ENCODE data around the gene NEGR1. TPM values are rescaled to one million over a fixed set of nuclear protein-coding genes. Genes with fewer than 3 reads are reported as not detected.
"Not testable (repeated sequence)": the region's sequence is repeated elsewhere in the genome, so short reads cannot be mapped to it uniquely, and the experiment has no call there.

NEGR1 gene
- total and polyA plus RNA-seq, 7 donors, result 1.3 to 10.2 (median 2.2) TPM

DNA sequence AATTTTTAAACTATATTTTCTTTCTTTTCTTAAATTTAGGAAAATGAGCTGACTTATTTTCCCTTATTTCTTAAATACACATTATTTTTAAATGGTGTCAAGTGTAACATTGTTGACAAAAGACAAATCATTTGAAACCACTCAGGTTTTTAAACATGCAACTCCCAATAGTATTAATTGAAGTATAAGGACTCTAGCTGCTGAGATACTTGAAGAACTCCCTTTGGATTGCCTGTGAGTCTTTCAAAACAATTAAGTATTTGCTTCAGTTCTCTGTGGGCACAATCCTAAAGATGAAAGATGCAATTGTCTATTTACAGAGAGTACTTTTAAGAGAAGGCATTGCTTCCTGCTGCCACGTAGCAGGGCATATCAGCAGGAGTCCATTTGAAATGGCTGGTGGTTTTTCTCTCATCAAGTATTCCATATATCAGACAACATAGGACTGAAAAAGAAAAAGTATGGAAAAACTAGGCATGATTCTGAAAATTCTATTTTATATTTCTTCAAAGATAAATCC lies 373.4 kb downstream of the NEGR1 start:
- Histone ChIP-seq H3K9me3 (no peaks in the 10 kb centered on the region), H3K36me3 (ENCODE audit: insufficient read depth in 1 of 2, low read depth in 1 of 2) (no peaks in the 10 kb centered on the region), H3K4me1 (no peaks in the 10 kb centered on the region), H3K27me3 (ENCODE audit: insufficient read depth in 3 of 3, low read length in 2 of 3) (no peaks in the 10 kb centered on the region), H3K4me3 (no peak overlapping the region), H3K27ac (no peak overlapping the region)
- DNase-seq, result no peak
- TF ChIP-seq, protein P1, sequence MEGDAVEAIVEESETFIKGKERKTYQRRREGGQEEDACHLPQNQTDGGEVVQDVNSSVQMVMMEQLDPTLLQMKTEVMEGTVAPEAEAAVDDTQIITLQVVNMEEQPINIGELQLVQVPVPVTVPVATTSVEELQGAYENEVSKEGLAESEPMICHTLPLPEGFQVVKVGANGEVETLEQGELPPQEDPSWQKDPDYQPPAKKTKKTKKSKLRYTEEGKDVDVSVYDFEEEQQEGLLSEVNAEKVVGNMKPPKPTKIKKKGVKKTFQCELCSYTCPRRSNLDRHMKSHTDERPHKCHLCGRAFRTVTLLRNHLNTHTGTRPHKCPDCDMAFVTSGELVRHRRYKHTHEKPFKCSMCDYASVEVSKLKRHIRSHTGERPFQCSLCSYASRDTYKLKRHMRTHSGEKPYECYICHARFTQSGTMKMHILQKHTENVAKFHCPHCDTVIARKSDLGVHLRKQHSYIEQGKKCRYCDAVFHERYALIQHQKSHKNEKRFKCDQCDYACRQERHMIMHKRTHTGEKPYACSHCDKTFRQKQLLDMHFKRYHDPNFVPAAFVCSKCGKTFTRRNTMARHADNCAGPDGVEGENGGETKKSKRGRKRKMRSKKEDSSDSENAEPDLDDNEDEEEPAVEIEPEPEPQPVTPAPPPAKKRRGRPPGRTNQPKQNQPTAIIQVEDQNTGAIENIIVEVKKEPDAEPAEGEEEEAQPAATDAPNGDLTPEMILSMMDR (IDR thresholded peaks at IDR 0.05), result no peak
- WGBS, 3 donors, result 70 to 76% (median 73%) methylated on average over 1 of the region's 1 CpG
- ATAC-seq, result no peak
- intact Hi-C loops (cut with DNase I), result no loop called here

DNA sequence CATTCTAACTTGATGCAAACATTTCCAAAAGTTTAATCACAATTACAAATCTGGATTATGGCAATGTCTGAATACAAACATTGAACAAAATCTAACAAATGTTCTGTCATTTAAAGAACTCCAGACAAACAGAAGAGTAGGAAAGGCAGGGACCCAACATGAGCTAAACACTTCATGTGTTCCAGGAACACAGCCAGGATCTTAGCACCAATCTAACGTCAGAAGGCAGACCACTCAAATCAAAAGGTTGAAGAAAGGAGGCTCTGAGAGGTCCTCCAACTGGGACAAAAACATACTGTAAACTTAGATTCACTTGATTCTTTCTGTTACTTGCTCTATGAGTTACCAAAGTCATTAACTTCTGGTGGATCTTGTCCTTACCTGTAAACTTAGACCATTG lies 374.0 kb downstream of the NEGR1 start:
- Histone ChIP-seq H3K27me3 (ENCODE audit: insufficient read depth in 3 of 3, low read length in 2 of 3) (no peaks in the 10 kb centered on the region), H3K27ac (no peak overlapping the region), H3K4me3 (no peak overlapping the region), H3K4me1 (no peaks in the 10 kb centered on the region), H3K36me3 (ENCODE audit: insufficient read depth in 1 of 2, low read depth in 1 of 2) (no peaks in the 10 kb centered on the region), H3K9me3 (no peaks in the 10 kb centered on the region)
- intact Hi-C loops (cut with DNase I), result no loop called here
- WGBS, 3 donors, result 10 to 19% (median 12%) methylated on average over 1 of the region's 1 CpG
- TF ChIP-seq, protein P1 (IDR thresholded peaks at IDR 0.05), result no peak
- ATAC-seq (no peak), DNase-seq (no peak)

- Histone ChIP-seq H3K27ac (no peak overlapping the region), H3K4me1 (no peaks in the 10 kb centered on the region), H3K36me3 (ENCODE audit: insufficient read depth in 1 of 2, low read depth in 1 of 2) (no peaks in the 10 kb centered on the region), H3K27me3 (ENCODE audit: insufficient read depth in 3 of 3, low read length in 2 of 3) (no peaks in the 10 kb centered on the region), H3K4me3 (no peak overlapping the region), H3K9me3 (no peaks in the 10 kb centered on the region)
- ATAC-seq, result no peak
- 78 to 82% (median 81%) methylated on average over 2 of the region's 2 CpGs for WGBS, 3 donors
- DNase-seq, result no peak
- TF ChIP-seq, protein P1 (IDR thresholded peaks at IDR 0.05), result no peak
- intact Hi-C loops (cut with DNase I), result no loop called here
These were observed 382.5 kb downstream of the NEGR1 start for GRCh38 chr1:71899881-71900280.

DNA sequence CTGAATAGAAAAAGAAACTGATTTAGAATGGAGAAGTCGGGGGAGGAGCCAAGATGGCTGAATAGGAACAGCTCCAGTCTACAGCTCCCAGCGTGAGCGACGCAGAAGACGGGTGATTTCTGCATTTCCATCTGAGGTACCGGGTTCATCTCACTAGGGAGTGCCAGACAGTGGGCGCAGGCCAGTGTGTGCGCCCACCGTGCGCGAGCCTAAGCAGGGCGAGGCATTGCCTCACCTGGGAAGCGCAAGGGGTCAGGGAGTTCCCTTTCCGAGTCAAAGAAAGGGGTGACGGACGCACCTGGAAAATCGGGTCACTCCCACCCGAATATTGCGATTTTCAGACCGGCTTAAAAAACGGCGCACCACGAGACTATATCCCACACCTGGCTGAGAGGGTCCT lies 394.2 kb downstream of the NEGR1 start:
- WGBS, 3 donors, result 93 to 94% (median 94%) methylated on average over 22 to 23 of the region's 23 CpGs
- H3K27me3 ChIP-seq (ENCODE audit: insufficient read depth in 3 of 3, low read length in 2 of 3); H3K27ac ChIP-seq; ATAC-seq; H3K4me3 ChIP-seq; DNase-seq; H3K4me1 ChIP-seq; intact Hi-C loops (cut with DNase I); H3K36me3 ChIP-seq (ENCODE audit: insufficient read depth in 1 of 2, low read depth in 1 of 2); H3K9me3 ChIP-seq: not testable (repeated sequence)

- H3K4me1 ChIP-seq, result no peaks in the 10 kb centered on the region
- no peaks in the 10 kb centered on the region for H3K9me3 ChIP-seq
- ATAC-seq, result no peak
- WGBS, 3 donors, result 71 to 77% (median 74%) methylated on average over 2 of the region's 2 CpGs
- TF ChIP-seq, protein P1 (IDR thresholded peaks at IDR 0.05), result no peak
- no peak overlapping the region for H3K27ac ChIP-seq
- no peak for DNase-seq
- no peaks in the 10 kb centered on the region for H3K36me3 ChIP-seq (ENCODE audit: insufficient read depth in 1 of 2, low read depth in 1 of 2)
- H3K4me3 ChIP-seq, result no peak overlapping the region
- no peaks in the 10 kb centered on the region for H3K27me3 ChIP-seq (ENCODE audit: insufficient read depth in 3 of 3, low read length in 2 of 3)
- intact Hi-C loops (cut with DNase I), result no loop called here
These were observed 397.2 kb downstream of the NEGR1 start for GRCh38 chr1:71885171-71885570.

Data from psoas muscle (tissue), 8 donors.